ENCODE data around the gene PDK4.
"Not testable (repeated sequence)": the region's sequence is repeated elsewhere in the genome, so short reads cannot be mapped to it uniquely, and the experiment has no call there.

The PDK4 gene

GRCh38 chr7:95605275-95605674 lies 9.0 kb upstream of the PDK4 start:
- DNase-seq (ENCODE audit: low spot score), result no peak

- DNase-seq (ENCODE audit: low spot score), result not testable (repeated sequence)
These were observed 8.5 kb upstream of the PDK4 start for GRCh38 chr7:95604811-95605210.

- DNase-seq (ENCODE audit: low spot score), result not testable (repeated sequence)
These were observed 8.1 kb upstream of the PDK4 start for GRCh38 chr7:95604397-95604796.

- DNase-seq (ENCODE audit: low spot score), result no peak
These were observed 6.1 kb upstream of the PDK4 start for GRCh38 chr7:95602421-95602820.

- DNase-seq (ENCODE audit: low spot score), result no peak
These were observed 5.0 kb upstream of the PDK4 start for GRCh38 chr7:95601316-95601715.

GRCh38 chr7:95599069-95599468 lies 2.8 kb upstream of the PDK4 start:
- DNase-seq (ENCODE audit: low spot score), result no peak

GRCh38 chr7:95598511-95598910 lies 2.2 kb upstream of the PDK4 start:
- DNase-seq (ENCODE audit: low spot score), result no peak

GRCh38 chr7:95595746-95596197 lies 544 bp downstream of the PDK4 start:
- DNase-seq (ENCODE audit: low spot score), result no peak

- no peak for DNase-seq (ENCODE audit: low spot score)
These were observed 2.1 kb downstream of the PDK4 start for GRCh38 chr7:95594185-95594584.

- DNase-seq (ENCODE audit: low spot score), result no peak
These were observed 3.0 kb downstream of the PDK4 start for GRCh38 chr7:95593343-95593742.

- no peak for DNase-seq (ENCODE audit: low spot score)
These were observed 3.7 kb downstream of the PDK4 start for GRCh38 chr7:95592570-95592969.

- no peak for DNase-seq (ENCODE audit: low spot score)
These were observed 5.7 kb downstream of the PDK4 start for GRCh38 chr7:95590387-95591248.

- DNase-seq (ENCODE audit: low spot score), result no peak
These were observed 6.5 kb downstream of the PDK4 start for GRCh38 chr7:95589766-95590165.

- DNase-seq (ENCODE audit: low spot score), result no peak
These were observed 7.3 kb downstream of the PDK4 start for GRCh38 chr7:95589031-95589430.

- DNase-seq (ENCODE audit: low spot score), result no peak
These were observed 9.4 kb downstream of the PDK4 start for GRCh38 chr7:95586951-95587301.

GRCh38 chr7:95585426-95585789 lies 10.9 kb downstream of the PDK4 start:
- no peak for DNase-seq (ENCODE audit: low spot score)

- DNase-seq (ENCODE audit: low spot score), result no peak
These were observed 11.4 kb downstream of the PDK4 start for GRCh38 chr7:95584769-95585425.

GRCh38 chr7:95583834-95584621 lies 12.3 kb downstream of the PDK4 start:
- no peak for DNase-seq (ENCODE audit: low spot score)

GRCh38 chr7:95582578-95583293 lies 13.6 kb downstream of the PDK4 start:
- no peak for DNase-seq (ENCODE audit: low spot score)

- DNase-seq (ENCODE audit: low spot score), result no peak
These were observed 14.8 kb downstream of the PDK4 start for GRCh38 chr7:95581467-95581866.

GRCh38 chr7:95579318-95579717 lies 17.0 kb downstream of the PDK4 start:
- no peak for DNase-seq (ENCODE audit: low spot score)

Data from SK-N-DZ (cell line).